Omental fat pad (tissue), 4 donors: ENCODE measurements around the gene LRRC42. TPM values are rescaled to one million over a fixed set of nuclear protein-coding genes. Genes with fewer than 3 reads are reported as not detected.

ENCODE experiments used
- ATAC-seq: fragments of 150-250 bp; one replicate; pipeline ENCODE4 v1.9.1; 2016; ENCODE audit warnings: mild to moderate bottlenecking, moderate library complexity; ENCODE audit not compliant: low FRiP score
- DNase-seq: peaks from one replicate; pipeline ENCODE4 v3.0.0-alpha.2; 2019; ENCODE audit warnings: low spot score
- CTCF ChIP-seq, 3 donors: fragments of 450-650 bp; IDR thresholded peaks; one replicate each; pipeline ENCODE4 v1.5.1; 2016 to 2017; ENCODE audit warnings: antibody characterized with exemption in 3 of 3, mild to moderate bottlenecking in 3 of 3, moderate library complexity in 2 of 3
- total RNA-seq, 4 donors: library from RNA; depleted of rRNA; stranded (reverse); fragments of >200 nt; gene quantifications; one replicate each; pipeline ENCODE4 v1.1.0, GENCODE V29; 2016

The LRRC42 gene
- total RNA-seq: 10 to 100 TPM; 12.6 to 22.8 (median 16.7) TPM

GRCh38 chr1:53946252-53947171 lies at the start of gene LRRC42:
Gene LRRC42, plus strand, starts transcription at chr1:53946350. Its CDS starts 5,650 bp downstream, at chr1:53952000.
- no peak for DNase-seq
- no peak for TF ChIP-seq CTCF (IDR thresholded peaks at IDR 0.05)
- peak; percentile 88 for ATAC-seq

GRCh38 chr1:53896635-53897229 lies 49.4 kb upstream of the LRRC42 start:
- no peak for DNase-seq
- TF ChIP-seq CTCF (IDR thresholded peaks at IDR 0.05): no peak
- ATAC-seq: peak; percentile 55

GRCh38 chr1:53899206-53899628 lies 46.9 kb upstream of the LRRC42 start:
- ATAC-seq (no peak), DNase-seq (no peak)
- TF ChIP-seq CTCF (IDR thresholded peaks at IDR 0.05): no peak

- no peak for DNase-seq
Measured at GRCh38 chr1:53899708-53900107, 46.4 kb upstream of the LRRC42 start.

GRCh38 chr1:53902235-53903138 lies 43.7 kb upstream of the LRRC42 start:
- DNase-seq (no peak), ATAC-seq (no peak)
- no peak for TF ChIP-seq CTCF (IDR thresholded peaks at IDR 0.05)

More at GRCh38 chr1:53899708-53900107, 46.4 kb upstream of the LRRC42 start:
- no peak for TF ChIP-seq CTCF (IDR thresholded peaks at IDR 0.05)
- ATAC-seq: no peak

- no peak for DNase-seq
- no peak for ATAC-seq
- no peak for TF ChIP-seq CTCF (IDR thresholded peaks at IDR 0.05)
Measured at GRCh38 chr1:53905509-53905908, 40.6 kb upstream of the LRRC42 start.
